MM.1S (cell line): ENCODE data around the gene MRPL52.

ENCODE experiments used
- DNase-seq: peaks from one replicate; pipeline ENCODE4 v3.0.0-alpha.2; 2015
- H2AFZ ChIP-seq: fragments of 300-600 bp; sonication (generic); 2 replicates; pipeline ENCODE4 v1.6.0; 2016; ENCODE audit warnings: antibody characterized with exemption, low read length
- H3F3A ChIP-seq: fragments of 300-600 bp; sonication (generic); 2 replicates; pipeline ENCODE4 v1.6.1; 2016; ENCODE audit warnings: mild to moderate bottlenecking, antibody characterized with exemption, low read length, moderate library complexity, mixed read lengths; ENCODE audit not compliant: insufficient read depth
- H3K27ac ChIP-seq: fragments of 300-600 bp; sonication (generic); 2 replicates; pipeline ENCODE4 v1.5.1; 2016; ENCODE audit warnings: mild to moderate bottlenecking, low read length
- H3K27me3 ChIP-seq: fragments of 300-600 bp; sonication (generic); replicated peaks from 2 replicates; pipeline ENCODE4 v1.6.0; 2016; ENCODE audit warnings: low read length; ENCODE audit not compliant: insufficient read depth
- H3K36me3 ChIP-seq: fragments of 300-600 bp; sonication (generic); replicated peaks from 2 replicates; pipeline ENCODE4 v1.6.1; 2016; ENCODE audit warnings: mild to moderate bottlenecking, low read length, mixed read lengths; ENCODE audit not compliant: insufficient read depth
- H3K4me1 ChIP-seq: fragments of 300-600 bp; sonication (generic); 2 replicates; pipeline ENCODE4 v1.6.1; 2016; ENCODE audit warnings: low read length, mixed read lengths
- H3K4me2 ChIP-seq: fragments of 300-600 bp; sonication (generic); 2 replicates; pipeline ENCODE4 v1.6.0; 2016; ENCODE audit warnings: low read depth, low read length
- H3K4me3 ChIP-seq: fragments of 300-600 bp; sonication (generic); 2 replicates; pipeline ENCODE4 v1.5.1; 2016; ENCODE audit warnings: low read length, mixed read lengths
- H3K79me2 ChIP-seq: fragments of 300-600 bp; sonication (generic); 2 replicates; pipeline ENCODE4 v1.6.1; 2016; ENCODE audit warnings: mixed run types, low read length, mixed read lengths
- H3K9ac ChIP-seq: fragments of 300-600 bp; sonication (generic); 2 replicates; pipeline ENCODE4 v1.6.1; 2016; ENCODE audit warnings: low read length, mixed read lengths
- H3K9me2 ChIP-seq: fragments of 300-600 bp; sonication (generic); replicated peaks from 2 replicates; pipeline ENCODE4 v1.6.1; 2016; ENCODE audit warnings: mild to moderate bottlenecking, low read length, mixed read lengths; ENCODE audit not compliant: insufficient read depth
- H3K9me3 ChIP-seq: fragments of 300-600 bp; sonication (generic); replicated peaks from 2 replicates; pipeline ENCODE4 v1.6.1; 2016; ENCODE audit warnings: mild to moderate bottlenecking, low read length, mixed read lengths; ENCODE audit not compliant: insufficient read depth
- H4K20me1 ChIP-seq: fragments of 300-600 bp; sonication (generic); 2 replicates; pipeline ENCODE4 v1.6.1; 2016; ENCODE audit warnings: mild to moderate bottlenecking, low read length, moderate library complexity, mixed read lengths; ENCODE audit not compliant: insufficient read depth
- CTCF ChIP-seq: fragments of 300-600 bp; sonication (generic); IDR thresholded peaks from 2 replicates; pipeline ENCODE4 v1.5.1; 2016; ENCODE audit warnings: antibody characterized with exemption, low read length, mixed read lengths
- EZH2 ChIP-seq: fragments of 300-600 bp; sonication (generic); optimal IDR thresholded peaks from 2 replicates; pipeline ENCODE3; 2017; ENCODE audit warnings: low read depth, mild to moderate bottlenecking, antibody characterized with exemption, low read length, mixed read lengths
- EZH2phosphoT487 ChIP-seq: fragments of 300-600 bp; sonication (generic); IDR thresholded peaks from 2 replicates; pipeline ENCODE4 v1.6.1; 2018; ENCODE audit warnings: antibody characterized with exemption, low read length

MRPL52 gene

DNA sequence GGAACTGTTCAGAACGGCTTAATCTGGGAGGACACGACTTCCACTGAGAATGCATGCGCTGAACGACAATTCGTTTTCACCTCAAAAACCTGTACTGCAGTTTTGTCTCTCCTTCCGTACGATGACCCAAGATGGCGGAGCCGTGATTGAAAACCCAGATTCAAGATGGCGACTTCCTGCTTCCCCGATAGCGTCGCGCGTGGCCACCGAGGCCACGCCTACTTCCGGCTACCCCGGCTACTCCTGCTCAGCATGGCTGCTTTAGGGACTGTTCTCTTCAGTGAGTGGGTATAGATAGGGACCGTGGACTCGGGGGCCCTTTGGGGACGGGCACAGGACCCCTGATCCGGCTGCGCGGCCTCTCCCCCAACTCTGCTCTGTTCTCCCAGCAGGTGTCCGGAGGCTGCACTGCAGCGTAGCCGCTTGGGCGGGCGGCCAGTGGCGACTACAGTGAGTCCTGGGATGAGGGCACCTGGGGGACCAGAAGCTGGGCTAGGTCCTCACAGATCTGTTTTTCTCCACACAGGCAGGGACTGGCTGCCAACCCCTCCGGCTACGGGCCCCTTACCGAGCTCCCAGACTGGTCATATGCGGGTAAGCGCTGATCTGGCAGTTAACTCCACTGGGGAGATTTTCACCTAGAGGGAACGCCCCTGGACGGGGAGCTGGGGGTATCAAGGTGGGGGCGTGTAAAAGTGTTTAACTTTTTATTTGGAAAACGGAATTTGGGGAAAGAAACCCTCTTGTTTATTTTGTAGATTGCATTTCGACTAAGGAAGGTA, at the start of gene MRPL52:
Gene MRPL52, plus strand, starts transcription at position 227 of the 782 bp plus-strand sequence. Its CDS starts 26 bp downstream, at position 253.
- Histone ChIP-seq H3K9ac (peak within 1 kb of the TSS; percentile 87), H3K4me3 (peak within 1 kb of the TSS; percentile 85), H3K4me2 (peak within 1 kb of the TSS; percentile 59), H3K36me3 (no peaks in the 10 kb centered on the region), H3K9me3 (no peaks in the 10 kb centered on the region), H3F3A (no peaks in the 10 kb centered on the region), H4K20me1 (no peaks in the 10 kb centered on the region), H3K4me1 (0 out of 2 replicates have a peak, but pooled peaks cover 2% of the 10 kb centered on the region), H2AFZ (peak within 1 kb of the TSS; percentile 94), H3K79me2 (peaks cover 13% of the 10 kb centered on the region), H3K9me2 (no peaks in the 10 kb centered on the region), H3K27me3 (no peaks in the 10 kb centered on the region), H3K27ac (peak within 1 kb of the TSS; percentile 49; the same call in 1 of the 2 replicates)
- no peak for TF ChIP-seq EZH2phosphoT487
- no peak for TF ChIP-seq CTCF
- no peak for TF ChIP-seq EZH2
- DNase-seq = peak; percentile 81

DNA sequence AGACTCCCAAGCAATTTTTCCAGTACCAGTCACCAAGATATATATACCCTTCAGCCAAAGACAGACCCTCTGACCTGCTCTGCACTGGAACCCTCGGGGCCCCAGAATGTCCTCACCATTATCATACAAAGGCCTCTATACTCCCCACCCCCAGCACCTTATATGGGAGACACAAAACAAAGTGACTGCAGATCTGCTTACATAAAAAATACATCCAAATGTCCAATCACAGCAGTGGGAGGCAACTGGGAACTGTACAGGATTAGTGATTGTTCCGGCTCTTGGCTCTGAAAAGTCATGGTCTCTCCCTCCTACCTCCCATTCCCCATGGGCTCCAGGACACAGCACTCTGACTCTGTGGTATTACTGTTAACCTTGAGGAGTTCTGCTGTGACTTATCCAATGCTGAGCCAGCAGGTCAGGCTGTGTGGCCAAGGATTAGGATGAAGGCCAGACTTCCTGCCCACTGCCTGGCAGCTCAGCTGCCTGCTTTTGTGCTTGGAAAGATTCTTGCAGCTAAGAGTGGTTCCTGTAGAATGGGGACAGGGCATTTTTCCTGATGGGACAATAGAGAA, 49.5 kb upstream of the MRPL52 start:
- Histone ChIP-seq H3K9me2 (no peaks in the 10 kb centered on the region), H3K4me1 (no peaks in the 10 kb centered on the region), H3K4me2 (no peak overlapping the region), H3K27ac (no peak overlapping the region), H3K4me3 (no peak overlapping the region), H4K20me1 (no peaks in the 10 kb centered on the region), H3K79me2 (no peaks in the 10 kb centered on the region), H2AFZ (no peak overlapping the region), H3K27me3 (no peaks in the 10 kb centered on the region), H3K36me3 (no peaks in the 10 kb centered on the region), H3F3A (no peaks in the 10 kb centered on the region), H3K9me3 (no peaks in the 10 kb centered on the region), H3K9ac (no peak overlapping the region)
- DNase-seq = no peak
- TF ChIP-seq EZH2phosphoT487 = no peak
- no peak for TF ChIP-seq CTCF
- no peak for TF ChIP-seq EZH2

DNA sequence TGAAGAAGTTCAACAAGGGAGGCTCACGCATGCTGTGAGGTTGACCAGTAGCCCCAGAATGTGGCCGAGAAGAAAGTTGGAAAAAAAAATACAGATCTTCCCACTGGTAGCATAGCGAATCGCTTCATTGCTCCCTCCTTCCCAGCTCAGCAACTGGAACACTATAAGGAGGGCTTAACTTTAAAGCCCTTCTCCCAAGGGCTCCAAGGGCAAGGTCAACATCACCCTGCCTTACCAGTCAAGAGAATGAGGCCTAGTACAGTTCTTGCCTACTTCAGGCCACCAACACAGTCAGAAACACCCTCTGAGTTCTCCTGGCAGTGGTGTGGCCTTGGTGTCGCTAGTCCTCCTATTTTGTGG, 48.8 kb upstream of the MRPL52 start:
- H2AFZ ChIP-seq = no peak overlapping the region
- H3F3A ChIP-seq = no peaks in the 10 kb centered on the region
- no peak overlapping the region for H3K4me2 ChIP-seq
- H3K27me3 ChIP-seq = no peaks in the 10 kb centered on the region
- no peaks in the 10 kb centered on the region for H3K79me2 ChIP-seq
- no peak for DNase-seq
- no peak overlapping the region for H3K4me3 ChIP-seq
- H3K27ac ChIP-seq = no peak overlapping the region
- H3K9ac ChIP-seq = no peak overlapping the region
- H3K9me3 ChIP-seq = no peaks in the 10 kb centered on the region
- no peaks in the 10 kb centered on the region for H4K20me1 ChIP-seq
- no peaks in the 10 kb centered on the region for H3K4me1 ChIP-seq
- no peaks in the 10 kb centered on the region for H3K9me2 ChIP-seq
- no peaks in the 10 kb centered on the region for H3K36me3 ChIP-seq
- TF ChIP-seq EZH2phosphoT487 = no peak
- TF ChIP-seq CTCF = no peak
- TF ChIP-seq EZH2 = no peak
